Testis (tissue), 3 donors: Measurements from ENCODE around the gene CBARP. TPM values are rescaled to one million over a fixed set of nuclear protein-coding genes. Genes with fewer than 3 reads are reported as not detected.

Experiments used
- DNase-seq: peaks from one replicate; pipeline ENCODE4 v3.0.0-alpha.2; 2019
- H3K27ac ChIP-seq, 2 donors: fragments of 200-600 bp; sonication (generic); one replicate each; pipeline ENCODE4 v1.5.1; 2019
- H3K27me3 ChIP-seq: fragments of 200-600 bp; sonication (generic); one replicate; pipeline ENCODE4 v1.5.1; 2019
- H3K36me3 ChIP-seq: fragments of 200-600 bp; sonication (generic); one replicate; pipeline ENCODE4 v1.5.1; 2017; ENCODE audit warnings: low read depth; ENCODE audit errors: missing control alignments
- H3K4me1 ChIP-seq: fragments of 200-600 bp; sonication (generic); one replicate; pipeline ENCODE4 v1.5.1; 2019
- H3K4me3 ChIP-seq, 2 donors: fragments of 200-600 bp; sonication (generic); one replicate each; pipeline ENCODE4 v1.5.1; 2017 to 2019
- H3K9me3 ChIP-seq: fragments of 200-600 bp; sonication (generic); one replicate; pipeline ENCODE4 v1.5.1; 2017
- CTCF ChIP-seq, 3 experiments: fragments of 450-650 bp in 2 of 3; fragments of 200-600 bp in 1 of 3; sonication (generic) in 1 of 3; IDR thresholded peaks; one replicate each; pipeline ENCODE4 v1.5.1; 2016 to 2019; ENCODE audit warnings: antibody characterized with exemption in 3 of 3, mild to moderate bottlenecking in 2 of 3, moderate library complexity in 1 of 3
- POLR2A ChIP-seq: fragments of 450-650 bp; IDR thresholded peaks from one replicate; pipeline ENCODE4 v1.6.1; 2017; ENCODE audit warnings: antibody characterized with exemption, mild to moderate bottlenecking, moderate library complexity
- WGBS, 2 donors: methylation state at CpG; one replicate each; pipeline ENCODE4 v1.1.5; 2018; 5-methylcytosine and 5-hydroxymethylcytosine counted together
- intact Hi-C: fragments of 100-400 bp; cut with DNase I; formaldehyde crosslinking; loops from one replicate; pipeline ENCODE4 v1.15.1; 2023; ENCODE audit warnings: low total_unique reads
- polyA plus RNA-seq: library from polyadenylated mRNA; stranded (reverse); fragments of 350-450 nt; fragmentation: Illumina TruSeq; extraction: RNeasy Lipid Tissue Mini Kit (QIAGEN cat#74804); gene quantifications from one replicate; pipeline ENCODE4 v1.2.3, GENCODE V29; 2014; ENCODE audit warnings: low read depth, low replicate concordance; ENCODE audit not compliant: insufficient read depth
- total RNA-seq, 2 donors: library from RNA; depleted of rRNA; stranded (reverse); fragments of >200 nt; gene quantifications; one replicate each; pipeline ENCODE4 v1.2.3, GENCODE V29; 2016

The CBARP gene
- total and polyA plus RNA-seq, 3 donors from 2014 or later, result 1.5 to 6.6 (median 5.2) TPM

DNA sequence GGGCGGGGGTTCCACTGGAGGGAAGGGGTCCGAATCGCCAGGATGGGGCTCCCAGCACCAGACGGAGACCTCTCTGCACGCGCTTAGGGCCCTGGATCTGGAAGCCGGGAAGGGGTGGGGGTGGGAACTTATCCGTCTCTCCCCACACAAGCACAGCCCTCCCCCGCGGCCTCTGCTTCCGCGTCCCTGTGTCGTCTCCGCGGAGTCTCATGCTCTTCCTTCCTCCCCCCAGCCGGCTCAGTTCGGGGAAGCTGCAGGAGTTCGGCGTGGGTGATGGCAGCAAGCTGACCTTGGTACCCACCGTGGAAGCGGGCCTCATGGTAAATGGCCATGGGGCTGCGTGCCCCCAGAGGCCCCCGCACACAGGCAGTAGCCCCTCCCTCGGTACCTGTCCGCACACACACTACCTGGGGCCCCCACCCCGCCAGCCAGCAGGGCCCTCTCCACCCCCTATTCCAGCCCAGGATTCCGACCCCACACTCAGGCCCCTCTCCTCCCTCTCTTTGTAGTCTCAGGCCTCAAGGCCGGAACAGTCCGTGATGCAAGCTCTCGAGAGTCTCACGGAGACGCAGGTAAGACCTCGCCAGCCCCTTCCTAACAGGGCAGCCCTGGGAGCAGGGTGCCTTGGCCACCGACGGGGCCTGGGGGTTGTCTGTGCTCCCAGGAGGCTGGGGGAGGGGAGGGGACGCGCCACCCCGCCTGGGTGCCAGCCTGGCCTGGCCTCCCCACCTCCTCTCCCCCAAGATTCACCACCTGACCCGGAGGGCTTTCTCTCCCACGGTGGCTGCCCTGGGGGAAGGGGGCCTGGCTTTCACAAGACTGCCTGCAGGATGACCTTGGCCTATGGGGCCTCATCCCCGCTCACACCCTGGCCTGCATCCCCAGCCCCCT lies 13.8 kb upstream of the CBARP start:
- TF ChIP-seq CTCF (IDR thresholded peaks at IDR 0.05), result no peak
- no peak for TF ChIP-seq POLR2A
- H3K27me3 ChIP-seq, result no peaks in the 10 kb centered on the region
- peak; percentile 88 for DNase-seq
- peak overlapping the region; percentile 78 to 84 for H3K4me3 ChIP-seq
- no peaks in the 10 kb centered on the region for H3K9me3 ChIP-seq
- H3K4me1 ChIP-seq, result peaks cover 53% of the 10 kb centered on the region
- no peaks in the 10 kb centered on the region for H3K36me3 ChIP-seq
- H3K27ac ChIP-seq, result peak overlapping the region; percentile 77 to 95
- intact Hi-C loops, result no loop called here
- WGBS, 2 donors, result 3% methylated on average over 21 to 40 of the region's 41 CpGs

DNA sequence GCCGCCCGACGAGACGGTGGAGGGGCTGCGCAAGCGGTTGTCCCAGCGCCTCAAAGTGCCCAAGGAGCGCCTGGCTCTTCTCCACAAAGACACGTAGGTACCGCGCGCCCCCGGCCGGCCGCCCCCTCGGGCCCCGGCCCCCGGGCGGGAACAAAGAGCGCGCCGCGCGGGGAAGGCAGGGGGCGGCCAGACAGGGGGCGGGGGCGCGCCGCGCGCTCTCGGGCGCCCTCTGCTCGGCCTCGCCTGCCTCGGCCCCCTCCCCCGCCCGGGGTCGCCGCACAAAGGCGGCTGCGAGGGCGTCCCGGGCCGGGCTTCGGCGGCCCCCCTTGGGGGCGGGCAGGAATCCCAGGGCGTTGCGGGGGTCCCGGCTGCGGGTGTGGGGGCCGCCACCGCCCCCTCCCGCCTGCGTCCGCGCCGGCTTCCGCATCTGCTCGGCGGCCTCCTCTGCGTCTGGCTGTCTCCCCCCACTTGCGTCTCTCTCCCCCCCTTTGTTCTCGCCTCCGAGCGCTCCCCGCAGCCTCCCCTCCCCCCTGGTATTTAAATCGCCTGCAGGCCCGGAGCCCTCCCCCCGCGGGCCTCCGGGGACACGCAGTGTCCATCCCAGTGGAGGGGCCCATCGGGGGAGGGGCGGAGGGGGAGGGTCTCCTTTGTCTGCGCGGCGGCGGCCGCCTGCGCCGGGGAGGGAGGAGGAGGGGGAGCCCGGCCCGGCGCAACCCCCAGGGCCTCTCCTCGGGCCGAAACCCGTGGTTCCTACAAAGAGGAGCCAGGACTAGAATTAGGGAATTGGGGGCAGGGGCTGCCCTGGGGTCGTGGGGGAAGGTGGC lies 12.8 kb upstream of the CBARP start:
- Histone ChIP-seq H3K27me3 (no peaks in the 10 kb centered on the region), H3K4me3 (peak overlapping the region; percentile 78 to 84), H3K4me1 (peaks cover 61% of the 10 kb centered on the region), H3K36me3 (no peaks in the 10 kb centered on the region), H3K27ac (peak overlapping the region; percentile 77 to 95), H3K9me3 (no peaks in the 10 kb centered on the region)
- 1 to 4% methylated on average over 11 to 90 of the region's 90 CpGs for WGBS, 2 donors
- peak; percentile 73 for DNase-seq
- intact Hi-C loops, result no loop called here
- TF ChIP-seq POLR2A (no peak), CTCF (IDR thresholded peaks at IDR 0.05) (no peak)

GRCh38 chr19:1249990-1250436 lies 12.2 kb upstream of the CBARP start:
- no peaks in the 10 kb centered on the region for H3K9me3 ChIP-seq
- intact Hi-C loops, result no loop called here
- H3K36me3 ChIP-seq, result no peaks in the 10 kb centered on the region
- H3K4me1 ChIP-seq, result peaks cover 61% of the 10 kb centered on the region
- TF ChIP-seq POLR2A (no peak), CTCF (IDR thresholded peaks at IDR 0.05) (no peak)
- peak overlapping the region; percentile 78 to 84 for H3K4me3 ChIP-seq
- DNase-seq, result no peak
- 0% methylated on average over 8 to 33 of the region's 67 CpGs for WGBS, 2 donors
- H3K27me3 ChIP-seq, result no peaks in the 10 kb centered on the region
- H3K27ac ChIP-seq, result peak overlapping the region; percentile 77 to 95

DNA sequence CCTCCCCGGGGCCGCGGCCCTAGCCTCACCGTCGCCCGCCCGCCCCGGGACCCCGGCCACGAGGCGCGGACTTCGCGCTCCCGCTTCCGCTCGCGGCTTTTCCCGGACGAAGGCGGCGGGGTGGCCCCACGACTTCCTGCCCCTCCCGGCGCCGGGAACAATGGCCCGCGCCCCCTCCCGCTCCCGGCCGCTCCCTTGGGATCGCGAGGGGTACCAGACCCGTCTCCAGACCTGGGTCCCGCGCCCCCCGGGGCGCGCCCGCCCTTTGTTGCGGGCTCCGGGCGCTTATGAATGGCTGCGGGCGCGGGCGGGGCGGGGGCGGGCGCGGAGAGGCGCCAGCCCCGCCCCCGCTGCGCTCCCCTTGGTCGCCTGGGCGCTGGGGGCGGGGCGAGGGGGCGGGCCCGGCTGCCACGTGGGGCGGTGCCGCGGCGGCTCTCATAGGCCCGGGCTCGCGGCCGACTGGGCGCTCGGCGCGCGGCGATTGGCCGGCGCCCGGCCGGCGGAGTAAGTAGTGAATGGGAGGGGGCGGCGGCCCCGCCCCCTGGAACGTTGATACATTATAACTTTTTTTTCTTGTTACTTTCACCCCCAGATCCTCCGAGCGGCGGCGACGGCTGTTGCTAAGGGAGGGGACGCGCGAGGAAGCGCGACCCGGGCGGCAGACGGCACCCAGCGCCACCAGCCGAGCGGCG lies 11.6 kb upstream of the CBARP start:
- Histone ChIP-seq H3K36me3 (no peaks in the 10 kb centered on the region), H3K27ac (peak overlapping the region; percentile 86 to 99), H3K9me3 (no peaks in the 10 kb centered on the region), H3K4me1 (peaks cover 67% of the 10 kb centered on the region), H3K4me3 (peak overlapping the region; percentile 78 to 84), H3K27me3 (no peaks in the 10 kb centered on the region)
- intact Hi-C loops, result no loop called here
- DNase-seq, result peak; percentile 97
- TF ChIP-seq POLR2A (peak; percentile 80), CTCF (IDR thresholded peaks at IDR 0.05) (no peak)
- WGBS, 2 donors, result 0 to 1% methylated on average over 17 to 93 of the region's 102 CpGs
